GDM1 (cell line): ENCODE measurements around the gene HTT.

ENCODE experiments used
- DNase-seq: peaks from one replicate; lab custom pipeline; 2025; lab: John Stamatoyannopoulos, UW

The HTT gene

GRCh38 chr4:3248811-3249661 is 174.6 kb downstream of the HTT start, which contains the start of gene MSANTD1:
Gene MSANTD1 (plus strand): TSS chr4:3249159. CDS start chr4:3249223, 64 bp downstream.
- no peak for DNase-seq

- DNase-seq = no peak
These were observed 175.4 kb downstream of the HTT start for GRCh38 chr4:3249711-3250437.

GRCh38 chr4:3250438-3250955 is 176.0 kb downstream of the HTT start:
- DNase-seq = no peak

GRCh38 chr4:3250956-3251690 is 176.6 kb downstream of the HTT start:
- no peak for DNase-seq

- no peak for DNase-seq
These were observed 177.4 kb downstream of the HTT start for GRCh38 chr4:3251691-3252479.

GRCh38 chr4:3252480-3252828 is 178.0 kb downstream of the HTT start:
- DNase-seq = no peak

- no peak for DNase-seq
These were observed 178.6 kb downstream of the HTT start for GRCh38 chr4:3252831-3253641.

- DNase-seq = no peak
These were observed 179.3 kb downstream of the HTT start for GRCh38 chr4:3253808-3254207.

GRCh38 chr4:3254302-3255131 is 180.0 kb downstream of the HTT start:
- no peak for DNase-seq

GRCh38 chr4:3255611-3256186 is 181.2 kb downstream of the HTT start:
- DNase-seq = no peak

- no peak for DNase-seq
These were observed 182.0 kb downstream of the HTT start for GRCh38 chr4:3256230-3257102.

GRCh38 chr4:3257103-3257555 is 182.6 kb downstream of the HTT start:
- DNase-seq = no peak

- DNase-seq = no peak
These were observed 183.3 kb downstream of the HTT start for GRCh38 chr4:3257556-3258482.

- DNase-seq = no peak
These were observed 187.1 kb downstream of the HTT start for GRCh38 chr4:3261411-3262207.

- no peak for DNase-seq
These were observed 187.9 kb downstream of the HTT start for GRCh38 chr4:3262208-3263052.
